H1 (cell line): Measurements from ENCODE around the gene STX16.

Experiments used
- ASH2L ChIP-seq: fragments of 200-600, 300-600 bp; sonication (generic); IDR thresholded peaks from one replicate; pipeline ENCODE4 v1.7.1; 2017; ENCODE audit warnings: low read length
- CTCF ChIP-seq, 3 experiments: IDR thresholded peaks; 1 replicate in 2 of 3; 2 replicates in 1 of 3; pipeline versions ENCODE4 v1.5.1 to v1.6.1; 2011; ENCODE audit warnings: low read length in 3 of 3, mild to moderate bottlenecking in 3 of 3, inconsistent platforms in 2 of 3, low read depth in 1 of 3, moderate library complexity in 1 of 3; ENCODE audit not compliant: insufficient read depth in 1 of 3; ENCODE audit errors: control extremely low read depth in 1 of 3
- POLR2AphosphoS5 ChIP-seq: IDR thresholded peaks from 2 replicates; pipeline ENCODE4 v1.6.1; 2011; ENCODE audit warnings: low read depth, low read length
- SP2 ChIP-seq: IDR thresholded peaks from 2 replicates; pipeline ENCODE4 v1.6.1; 2012; ENCODE audit warnings: mild to moderate bottlenecking, low read length, inconsistent platforms

- TF ChIP-seq ASH2L: no peak
- TF ChIP-seq CTCF (IDR thresholded peaks at IDR 0.05; ENCODE audit: control extremely low read depth in 1 of 3, insufficient read depth in 1 of 3, low read depth in 1 of 3, low read length in 3 of 3): no peak
- TF ChIP-seq SP2: no peak
- no peak for TF ChIP-seq POLR2AphosphoS5
Observed at GRCh38 chr20:58637466-58638213, 13.4 kb upstream of the STX16 start.
